CD4-positive, alpha-beta T cell treated with Interleukin-15 for 1 hour (primary cell): ENCODE data around the gene CYP21A2.
A peak's percentile ranks its signal among the peaks of the same experiment; 100 is the strongest.
"Not testable (repeated sequence)": the region's sequence is repeated elsewhere in the genome, so short reads cannot be mapped to it uniquely, and the experiment has no call there.

Experiments used
- DNase-seq: peaks from one replicate; pipeline ENCODE4 v3.0.0-alpha.2; 2020

CYP21A2 gene

DNA sequence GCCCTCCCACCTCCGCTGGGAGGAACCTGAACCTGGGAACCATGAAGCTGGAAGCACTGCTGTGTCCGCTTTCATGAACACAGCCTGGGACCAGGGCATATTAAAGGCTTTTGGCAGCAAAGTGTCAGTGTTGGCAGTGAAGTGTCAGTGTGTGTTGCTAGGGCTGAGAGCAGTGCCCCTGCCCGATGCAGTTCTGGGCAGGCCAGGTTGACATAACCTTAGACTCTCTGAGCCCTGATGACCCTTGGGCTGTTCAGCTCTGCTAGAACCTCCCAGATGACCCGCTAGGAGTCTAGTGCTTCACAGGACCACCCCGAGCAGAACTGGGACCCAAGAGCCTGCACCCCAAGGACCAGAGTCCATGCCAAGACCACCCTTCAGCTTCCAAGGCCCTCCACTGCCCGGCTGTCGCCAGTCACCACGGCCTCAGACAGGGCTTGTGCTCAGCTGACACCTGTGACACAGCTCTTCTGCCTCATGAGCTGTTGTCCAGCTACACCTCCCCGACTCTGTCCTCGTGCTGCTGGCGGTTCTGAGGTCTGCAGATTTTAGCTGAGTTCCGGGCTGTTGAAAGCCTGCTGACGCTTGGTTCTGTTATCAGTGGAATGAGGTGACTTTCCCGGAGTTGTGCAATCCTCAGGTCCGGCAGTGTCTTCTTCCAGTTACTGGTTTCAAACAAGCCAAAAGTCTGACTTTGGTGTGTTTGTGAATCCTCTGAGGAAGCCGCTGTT, 2.8 kb upstream of the CYP21A2 start:
- not testable (repeated sequence) for DNase-seq

- not testable (repeated sequence) for DNase-seq
Observed at GRCh38 chr6:32037136-32037535, 1.1 kb upstream of the CYP21A2 start.

DNA sequence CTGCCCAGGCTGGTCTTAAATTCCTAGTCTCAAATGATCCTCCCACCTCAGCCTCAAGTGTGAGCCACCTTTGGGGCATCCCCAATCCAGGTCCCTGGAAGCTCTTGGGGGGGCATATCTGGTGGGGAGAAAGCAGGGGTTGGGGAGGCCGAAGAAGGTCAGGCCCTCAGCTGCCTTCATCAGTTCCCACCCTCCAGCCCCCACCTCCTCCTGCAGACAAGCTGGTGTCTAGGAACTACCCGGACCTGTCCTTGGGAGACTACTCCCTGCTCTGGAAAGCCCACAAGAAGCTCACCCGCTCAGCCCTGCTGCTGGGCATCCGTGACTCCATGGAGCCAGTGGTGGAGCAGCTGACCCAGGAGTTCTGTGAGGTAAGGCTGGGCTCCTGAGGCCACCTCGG, 663 bp downstream of the CYP21A2 start:
- DNase-seq, result not testable (repeated sequence)

DNA sequence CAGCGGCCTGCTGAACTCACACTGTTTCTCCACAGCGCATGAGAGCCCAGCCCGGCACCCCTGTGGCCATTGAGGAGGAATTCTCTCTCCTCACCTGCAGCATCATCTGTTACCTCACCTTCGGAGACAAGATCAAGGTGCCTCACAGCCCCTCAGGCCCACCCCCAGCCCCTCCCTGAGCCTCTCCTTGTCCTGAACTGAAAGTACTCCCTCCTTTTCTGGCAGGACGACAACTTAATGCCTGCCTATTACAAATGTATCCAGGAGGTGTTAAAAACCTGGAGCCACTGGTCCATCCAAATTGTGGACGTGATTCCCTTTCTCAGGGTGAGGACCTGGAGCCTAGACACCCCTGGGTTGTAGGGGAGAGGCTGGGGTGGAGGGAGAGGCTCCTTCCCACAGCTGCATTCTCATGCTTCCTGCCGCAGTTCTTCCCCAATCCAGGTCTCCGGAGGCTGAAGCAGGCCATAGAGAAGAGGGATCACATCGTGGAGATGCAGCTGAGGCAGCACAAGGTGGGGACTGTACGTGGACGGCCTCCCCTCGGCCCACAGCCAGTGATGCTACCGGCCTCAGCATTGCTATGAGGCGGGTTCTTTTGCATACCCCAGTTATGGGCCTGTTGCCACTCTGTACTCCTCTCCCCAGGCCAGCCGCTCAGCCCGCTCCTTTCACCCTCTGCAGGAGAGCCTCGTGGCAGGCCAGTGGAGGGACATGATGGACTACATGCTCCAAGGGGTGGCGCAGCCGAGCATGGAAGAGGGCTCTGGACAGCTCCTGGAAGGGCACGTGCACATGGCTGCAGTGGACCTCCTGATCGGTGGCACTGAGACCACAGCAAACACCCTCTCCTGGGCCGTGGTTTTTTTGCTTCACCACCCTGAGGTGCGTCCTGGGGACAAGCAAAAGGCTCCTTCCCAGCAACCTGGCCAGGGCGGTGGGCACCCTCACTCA, 1.4 kb downstream of the CYP21A2 start:
- not testable (repeated sequence) for DNase-seq

- DNase-seq, result not testable (repeated sequence)
Observed at GRCh38 chr6:32040299-32041049, 2.3 kb downstream of the CYP21A2 start.

GRCh38 chr6:32041050-32041321, 2.8 kb downstream of the CYP21A2 start:
- DNase-seq, result not testable (repeated sequence)

DNA sequence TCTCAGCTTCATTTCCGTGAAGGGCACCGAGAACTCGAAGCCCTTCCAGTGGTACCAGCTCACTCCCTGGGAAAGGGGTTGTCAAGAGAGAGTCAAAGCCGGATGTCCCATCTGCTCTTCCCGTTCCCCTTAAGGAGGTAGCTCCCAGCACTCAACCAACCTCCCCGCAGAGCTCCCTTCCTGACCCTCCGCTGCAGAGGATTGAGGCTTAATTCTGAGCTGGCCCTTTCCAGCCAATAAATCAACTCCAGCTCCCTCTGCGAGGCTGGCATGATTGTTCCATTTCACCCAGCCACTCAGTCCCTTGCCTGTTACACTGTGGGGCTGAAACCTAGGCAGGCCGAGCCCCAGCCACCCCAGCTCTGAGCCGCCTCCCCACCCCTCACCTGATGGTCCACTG, 3.2 kb downstream of the CYP21A2 start:
- not testable (repeated sequence) for DNase-seq

DNA sequence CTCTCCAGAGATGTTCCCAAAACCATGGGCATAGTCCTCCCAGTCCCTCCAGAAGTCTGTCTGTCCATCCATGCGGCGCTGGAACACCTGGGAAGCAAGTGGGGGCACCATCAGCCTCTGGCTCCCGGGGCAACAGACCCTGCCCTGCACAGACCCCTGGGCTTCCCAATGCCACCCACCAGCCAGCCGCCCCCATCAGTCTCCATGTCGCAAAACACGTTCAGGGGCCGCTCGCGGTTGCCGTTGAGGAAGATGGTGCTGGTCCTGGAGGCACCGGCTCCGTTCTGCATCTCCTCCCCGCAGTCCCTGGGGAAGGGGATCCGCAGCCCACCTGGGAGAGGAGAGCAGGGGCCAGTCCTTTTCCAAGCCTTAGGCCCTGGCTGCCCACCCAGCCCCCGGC, 4.1 kb downstream of the CYP21A2 start:
- not testable (repeated sequence) for DNase-seq

DNA sequence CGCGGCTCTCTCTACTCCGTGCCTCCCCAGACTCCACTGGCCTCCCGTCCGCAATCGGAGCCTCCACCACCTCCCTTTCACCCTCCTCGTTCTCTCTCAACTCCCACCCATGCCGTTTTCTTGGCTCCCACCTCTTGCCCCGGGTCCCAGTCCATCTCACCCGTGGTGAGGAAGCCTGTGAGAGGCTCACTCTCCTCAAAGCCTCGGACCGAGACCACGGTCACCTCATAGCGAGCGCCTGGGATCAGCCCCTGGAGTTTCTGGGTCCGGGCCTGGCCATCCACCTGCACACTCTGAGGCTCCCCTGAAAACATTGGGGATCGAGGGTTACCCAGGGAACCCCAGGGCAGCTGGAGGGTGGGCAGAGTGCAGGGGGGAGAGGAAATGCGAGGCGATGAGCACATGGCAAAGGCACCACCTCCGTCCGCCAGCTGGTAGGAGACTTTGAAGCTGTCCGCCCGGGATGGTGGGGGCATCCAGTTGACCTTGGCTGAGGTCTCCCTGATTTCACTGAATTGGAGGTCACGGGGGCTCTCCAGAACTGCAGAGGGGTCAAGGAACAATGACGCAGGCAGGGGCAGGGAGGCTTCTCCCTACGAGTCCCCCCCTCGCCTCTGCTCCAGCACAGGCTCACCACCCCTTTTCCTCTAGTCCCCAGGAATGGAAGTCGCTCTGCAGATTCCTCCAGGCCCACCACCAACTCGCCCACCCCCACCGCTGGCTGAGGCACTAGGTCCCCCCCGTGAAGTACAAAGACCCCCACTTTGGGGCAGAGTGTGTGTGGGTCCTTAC, 5.6 kb downstream of the CYP21A2 start:
- not testable (repeated sequence) for DNase-seq

DNA sequence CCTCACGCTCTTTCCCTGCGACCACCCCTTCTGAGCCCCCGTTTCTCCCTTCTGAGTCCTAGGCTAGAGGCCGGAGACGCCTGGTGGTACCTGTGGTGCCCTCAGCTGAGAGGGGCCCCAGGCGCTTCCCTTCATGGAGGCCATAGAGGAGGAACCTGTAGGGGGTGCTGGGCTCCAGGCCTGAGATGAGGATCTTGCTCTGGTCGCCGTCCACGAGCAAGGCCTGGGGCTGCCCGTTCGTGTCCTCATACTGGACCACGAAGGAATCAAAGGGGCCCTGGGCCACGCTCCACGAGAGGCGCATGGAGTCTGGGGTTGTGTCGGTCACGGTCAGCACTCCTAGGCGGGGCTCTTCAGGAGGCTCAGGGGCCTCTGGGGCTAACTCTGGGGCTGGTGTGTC, 6.7 kb downstream of the CYP21A2 start:
- not testable (repeated sequence) for DNase-seq

DNA sequence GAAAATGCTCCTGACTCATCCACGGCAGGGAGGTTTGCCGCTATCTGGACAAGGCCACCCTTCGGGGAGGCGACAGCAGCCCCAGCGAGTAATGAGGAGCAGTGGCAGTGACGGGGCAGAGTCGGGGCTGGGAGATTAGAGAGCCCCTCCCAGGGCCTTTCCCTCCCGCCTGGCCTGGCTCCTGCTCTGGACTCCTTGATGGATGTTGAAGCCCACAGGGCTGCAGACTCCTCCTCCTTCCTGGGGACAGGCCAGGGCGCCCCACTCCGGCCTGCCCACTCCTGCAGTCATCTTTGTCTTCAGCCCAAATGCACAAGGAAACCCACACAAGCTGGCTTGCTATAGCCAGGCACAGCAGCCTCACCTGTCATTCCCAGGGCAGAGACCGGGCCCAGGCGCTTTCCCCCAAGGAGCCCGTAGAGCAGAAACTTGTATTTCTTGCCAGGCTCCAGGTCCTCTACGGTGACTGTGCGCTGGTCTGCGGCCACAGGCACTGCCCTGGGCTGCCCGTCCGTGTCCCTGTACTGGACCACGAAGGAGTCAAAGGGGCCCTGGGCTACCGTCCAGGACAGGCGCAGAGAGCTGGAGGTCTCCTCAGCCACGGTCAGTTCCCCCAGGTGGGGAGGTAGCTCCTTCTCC, 7.7 kb downstream of the CYP21A2 start:
- no peak for DNase-seq

GRCh38 chr6:32046450-32047083, 8.4 kb downstream of the CYP21A2 start:
- DNase-seq, result no peak

DNA sequence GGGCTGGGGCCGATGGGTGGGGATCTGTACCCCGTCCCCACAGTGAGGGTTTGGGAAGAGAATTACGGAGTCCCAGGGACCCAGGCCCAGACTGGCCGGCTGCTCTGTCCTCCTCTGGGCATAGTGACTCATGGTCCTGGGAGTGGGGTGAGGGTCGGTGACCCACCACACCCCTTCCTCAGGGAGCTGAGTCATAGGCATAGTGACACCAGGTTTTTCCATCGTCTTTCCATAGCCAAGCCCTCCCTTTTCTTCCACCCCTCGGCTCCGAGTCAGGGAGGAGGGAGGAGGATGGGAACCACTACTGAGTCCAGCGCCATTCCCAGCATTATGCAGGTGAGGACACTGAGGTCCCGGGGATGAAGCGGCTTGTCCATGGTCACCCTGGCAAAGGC, 8.9 kb downstream of the CYP21A2 start:
- DNase-seq, result no peak

DNA sequence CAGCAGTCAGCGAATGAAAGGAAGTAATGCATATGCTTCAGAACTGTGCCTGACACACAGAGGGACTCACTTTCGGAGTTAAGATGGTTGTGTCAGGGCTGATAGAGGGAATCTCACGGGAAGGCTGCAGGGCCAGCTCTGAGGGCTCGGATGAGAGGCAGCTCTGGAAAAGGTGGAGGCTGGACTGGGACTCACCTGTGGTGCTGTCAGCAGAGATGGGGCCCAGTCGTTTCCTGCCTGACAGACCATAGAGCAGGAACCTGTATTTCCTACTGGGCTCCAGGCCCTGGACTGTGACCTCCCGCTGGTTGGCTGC, 9.3 kb downstream of the CYP21A2 start:
- DNase-seq, result no peak

GRCh38 chr6:32047855-32048766, 9.9 kb downstream of the CYP21A2 start:
- peak; percentile 51 for DNase-seq

- DNase-seq, result not testable (repeated sequence)
Observed at GRCh38 chr6:32049149-32049548, 10.9 kb downstream of the CYP21A2 start.

GRCh38 chr6:32049736-32050135, 11.5 kb downstream of the CYP21A2 start:
- not testable (repeated sequence) for DNase-seq

DNA sequence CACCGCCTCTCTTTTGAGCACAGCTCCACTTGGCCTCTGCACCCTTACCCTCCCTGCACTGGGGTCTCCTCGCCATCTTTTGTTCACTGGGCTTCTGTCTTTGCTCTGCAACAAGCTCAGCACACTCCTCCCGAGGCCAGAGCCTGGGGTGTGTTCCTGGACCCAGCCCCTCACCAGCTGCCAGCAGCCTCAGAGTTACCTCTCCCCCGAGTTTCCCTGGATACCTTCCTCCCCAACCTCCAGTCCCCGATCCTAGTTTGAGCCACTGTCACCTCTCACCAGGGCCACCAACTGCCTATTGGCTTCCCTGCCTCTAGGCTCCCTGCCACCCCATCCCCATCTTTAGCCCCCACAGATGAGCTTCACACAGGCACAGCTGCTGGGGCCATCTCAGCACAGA, 12.3 kb downstream of the CYP21A2 start:
- DNase-seq, result no peak

DNA sequence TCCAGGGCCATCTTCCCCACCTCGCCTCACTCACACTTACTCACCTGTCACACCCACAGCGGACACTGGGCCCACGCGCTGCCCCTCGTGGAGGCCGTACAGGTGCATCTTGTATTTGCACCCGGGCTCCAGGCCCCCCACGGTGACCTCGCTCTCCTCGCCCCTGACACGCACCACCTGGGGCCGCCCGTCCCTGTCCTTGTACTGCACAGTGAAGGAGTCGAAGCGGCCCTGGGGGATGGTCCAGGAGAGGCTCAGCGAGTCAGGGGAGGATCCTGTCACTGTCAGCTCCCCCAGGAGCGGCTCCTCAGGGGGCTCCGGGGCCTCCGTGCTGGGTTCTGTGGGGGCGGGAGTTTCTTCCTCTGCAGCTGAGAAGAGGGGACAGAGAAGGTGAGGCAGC, 14.4 kb downstream of the CYP21A2 start:
- DNase-seq, result not testable (repeated sequence)

DNA sequence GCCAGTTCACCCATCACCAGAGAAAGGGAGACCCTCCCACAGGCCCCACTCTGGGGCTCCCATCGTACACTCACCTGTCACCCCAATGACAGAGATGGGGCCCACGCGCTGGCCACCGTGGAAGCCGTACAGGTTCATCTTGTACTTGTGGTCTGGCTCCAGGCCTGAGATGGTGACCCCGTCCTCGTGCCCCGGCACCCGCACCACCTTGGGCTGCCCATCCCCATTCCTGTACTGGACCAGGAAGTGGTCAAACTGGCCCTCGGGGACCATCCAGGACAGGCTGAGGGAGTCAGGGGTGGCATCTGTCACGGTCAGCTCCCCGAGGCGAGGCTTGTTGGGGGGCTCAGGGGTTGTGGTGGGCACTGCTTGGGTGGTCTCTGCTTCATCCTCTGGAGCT, 15.1 kb downstream of the CYP21A2 start:
- DNase-seq, result not testable (repeated sequence)

- DNase-seq, result not testable (repeated sequence)
Observed at GRCh38 chr6:32055756-32056155, 17.5 kb downstream of the CYP21A2 start.
